Tracheal epithelial cell (primary cell): Measurements from ENCODE around the gene USP28. TPM values are rescaled to one million over a fixed set of nuclear protein-coding genes. Genes with fewer than 3 reads are reported as not detected.

Experiments used
- total RNA-seq: library from RNA; depleted of rRNA; stranded (reverse); fragments of >200 nt; gene quantifications from 2 replicates; pipeline ENCODE4 v1.2.1, GENCODE V29; 2014

The USP28 gene
- total RNA-seq, result 40.9 and 43.1 TPM in 2 replicates

DNA sequence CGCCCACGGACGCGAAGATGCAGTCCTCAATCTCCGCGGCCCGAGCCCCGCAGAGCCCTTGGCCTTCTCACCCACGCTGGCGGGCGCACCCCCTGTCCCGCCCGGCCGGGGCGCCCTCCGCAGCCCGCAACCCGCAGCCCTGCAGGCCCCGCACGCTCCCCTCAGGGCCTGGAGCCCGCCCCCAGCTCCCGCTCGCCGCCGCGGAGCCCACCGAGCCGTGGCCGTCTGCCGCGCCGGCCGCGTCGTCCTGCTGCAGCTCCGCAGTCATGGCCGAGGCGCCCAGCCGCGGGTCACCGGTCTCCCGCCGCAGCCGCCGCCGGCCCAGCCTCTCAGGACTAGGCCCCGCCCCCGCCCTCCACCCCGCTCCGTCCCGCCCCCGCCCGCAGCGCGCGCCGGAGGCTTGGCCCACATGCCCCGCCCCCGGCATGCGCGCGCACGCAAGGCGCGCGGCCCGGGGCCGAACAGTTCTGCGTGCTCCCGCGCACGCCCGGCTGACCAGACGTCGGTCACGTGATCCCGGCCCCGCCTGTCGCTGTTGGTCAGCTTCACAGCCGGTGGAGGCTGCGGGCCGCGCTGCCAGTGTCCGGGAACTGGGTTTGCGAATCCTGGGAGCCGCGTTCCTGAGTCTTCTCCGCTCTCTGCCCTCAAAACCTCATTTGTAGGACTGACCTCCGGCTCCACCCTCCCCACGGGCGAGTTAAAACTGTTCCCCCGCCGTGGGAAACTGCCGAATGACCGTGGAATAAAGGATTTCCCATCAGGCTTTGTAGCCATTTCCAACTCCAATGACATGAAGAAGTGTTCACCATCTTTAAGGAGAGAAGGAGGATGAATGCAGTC lies at the start of gene USP28:
Gene USP28, minus strand, starts transcription at position 339 of the 840 bp plus-strand sequence. Its CDS starts 71 bp downstream, at position 268.

GRCh38 chr11:113904379-113905101 lies 29.2 kb upstream of the USP28 start, which contains the start of gene HTR3B:
HTR3B (plus strand) TSS chr11:113904796; CDS start chr11:113904934, 138 bp downstream.

GRCh38 chr11:113779496-113779895 lies 95.9 kb downstream of the USP28 start, which contains the start of gene CLDN25:
CLDN25 (plus strand) TSS chr11:113779796; CDS start chr11:113779796, 0 bp downstream.

GRCh38 chr11:113773416-113774173 lies 101.8 kb downstream of the USP28 start, which contains the start of gene ZW10:
ZW10 (minus strand) TSS chr11:113773692; CDS start chr11:113773666, 26 bp downstream.

Other genes starting within 250 kb of the USP28 start
- not detected in 2 replicates for gene TMPRSS5, start 169.3 kb downstream of the USP28 start, total RNA-seq
- gene ZW10, start 101.9 kb downstream of the USP28 start, total RNA-seq, result 18.3 and 18.8 TPM in 2 replicates
- not detected in 2 replicates for gene CLDN25, start 95.8 kb downstream of the USP28 start, total RNA-seq
- not detected in 2 replicates for gene HTR3B, start 29.2 kb upstream of the USP28 start, total RNA-seq
- gene HTR3A, start 99.5 kb upstream of the USP28 start, total RNA-seq, result 0.21 TPM in 1 of 2 replicates, not detected in the other
- 2.4 and 8.3 TPM in 2 replicates for gene ZBTB16, start 184.1 kb upstream of the USP28 start, total RNA-seq